ENCODE results near the gene PNPLA1.

The PNPLA1 gene

DNA sequence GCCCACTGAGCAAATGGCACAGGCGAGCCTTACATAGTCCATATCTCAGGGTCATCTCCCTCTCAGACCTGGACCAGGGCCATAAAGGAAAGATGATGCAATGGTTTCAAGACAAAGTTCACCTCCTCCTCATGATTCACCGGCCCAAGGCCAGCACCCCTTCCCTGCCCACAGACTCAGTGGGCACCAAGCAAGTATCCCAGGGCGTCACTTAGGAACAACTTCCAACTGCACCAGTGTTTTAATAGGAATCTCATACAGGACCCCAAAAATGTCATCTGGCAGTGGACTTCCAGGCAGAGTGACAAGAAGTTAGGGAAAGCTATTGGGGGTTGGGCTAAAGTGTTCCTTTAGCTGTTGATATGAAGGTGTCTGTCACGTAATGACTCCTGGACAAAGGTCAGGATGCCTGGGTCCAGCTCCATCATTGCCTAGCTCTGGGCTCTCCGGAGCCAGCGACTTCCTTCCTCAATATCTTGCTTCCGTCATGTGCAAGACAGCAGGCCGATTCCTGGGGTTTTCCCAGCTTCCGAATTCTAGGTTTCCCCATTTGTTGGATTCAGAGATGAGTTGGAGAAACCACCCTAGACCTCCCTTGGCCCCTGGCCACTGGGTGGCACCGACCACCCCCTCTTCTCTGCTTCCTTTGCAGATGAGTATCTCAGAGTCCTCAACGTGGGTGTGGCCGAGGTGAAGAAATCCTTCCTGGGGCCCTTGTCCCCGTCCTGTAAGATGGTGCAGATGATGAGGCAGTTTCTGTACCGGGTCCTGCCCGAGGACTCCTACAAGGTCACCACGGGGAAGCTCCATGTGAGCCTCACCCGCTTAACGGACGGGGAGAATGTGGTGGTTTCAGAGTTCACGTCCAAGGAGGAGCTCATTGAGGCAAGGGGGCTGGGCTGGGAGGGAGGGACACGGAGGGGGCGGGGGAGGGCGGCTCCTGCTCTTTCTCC, 21.1 kb downstream of the PNPLA1 start:
- H3K4me2 ChIP-seq (ENCODE audit: low read length): no peak overlapping the region
- H3K27me3 ChIP-seq (ENCODE audit: control insufficient read depth, low read length): peaks cover 15% of the 10 kb centered on the region
- no peaks in the 10 kb centered on the region for H3K9me3 ChIP-seq (ENCODE audit: control insufficient read depth, insufficient read depth, low read length)
- no peak overlapping the region for H3K27ac ChIP-seq (ENCODE audit: low read depth, low read length)
- no peaks in the 10 kb centered on the region for H3F3A ChIP-seq (ENCODE audit: control insufficient read depth, insufficient read depth)
- no peaks in the 10 kb centered on the region for H4K20me1 ChIP-seq (ENCODE audit: control insufficient read depth, insufficient read depth, low read depth, low read length)
- H3K4me1 ChIP-seq (ENCODE audit: control insufficient read depth, low read length): no peaks in the 10 kb centered on the region
- no peaks in the 10 kb centered on the region for H3K9me2 ChIP-seq (replicated peaks; ENCODE audit: control insufficient read depth, low read length)
- H3K4me3 ChIP-seq (ENCODE audit: low read length): no peak overlapping the region
- TF ChIP-seq EZH2phosphoT487 (IDR thresholded peaks at IDR 0.05; ENCODE audit: borderline replicate concordance, low read length): no peak
- TF ChIP-seq, protein P1, sequence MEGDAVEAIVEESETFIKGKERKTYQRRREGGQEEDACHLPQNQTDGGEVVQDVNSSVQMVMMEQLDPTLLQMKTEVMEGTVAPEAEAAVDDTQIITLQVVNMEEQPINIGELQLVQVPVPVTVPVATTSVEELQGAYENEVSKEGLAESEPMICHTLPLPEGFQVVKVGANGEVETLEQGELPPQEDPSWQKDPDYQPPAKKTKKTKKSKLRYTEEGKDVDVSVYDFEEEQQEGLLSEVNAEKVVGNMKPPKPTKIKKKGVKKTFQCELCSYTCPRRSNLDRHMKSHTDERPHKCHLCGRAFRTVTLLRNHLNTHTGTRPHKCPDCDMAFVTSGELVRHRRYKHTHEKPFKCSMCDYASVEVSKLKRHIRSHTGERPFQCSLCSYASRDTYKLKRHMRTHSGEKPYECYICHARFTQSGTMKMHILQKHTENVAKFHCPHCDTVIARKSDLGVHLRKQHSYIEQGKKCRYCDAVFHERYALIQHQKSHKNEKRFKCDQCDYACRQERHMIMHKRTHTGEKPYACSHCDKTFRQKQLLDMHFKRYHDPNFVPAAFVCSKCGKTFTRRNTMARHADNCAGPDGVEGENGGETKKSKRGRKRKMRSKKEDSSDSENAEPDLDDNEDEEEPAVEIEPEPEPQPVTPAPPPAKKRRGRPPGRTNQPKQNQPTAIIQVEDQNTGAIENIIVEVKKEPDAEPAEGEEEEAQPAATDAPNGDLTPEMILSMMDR (IDR thresholded peaks at IDR 0.05; ENCODE audit: low read depth, low read length, poor library complexity, severe bottlenecking): no peak
- H3K79me2 ChIP-seq (ENCODE audit: control insufficient read depth, low read length): no peaks in the 10 kb centered on the region
- no peaks in the 10 kb centered on the region for H3K36me3 ChIP-seq (ENCODE audit: control insufficient read depth, low read length)

DNA sequence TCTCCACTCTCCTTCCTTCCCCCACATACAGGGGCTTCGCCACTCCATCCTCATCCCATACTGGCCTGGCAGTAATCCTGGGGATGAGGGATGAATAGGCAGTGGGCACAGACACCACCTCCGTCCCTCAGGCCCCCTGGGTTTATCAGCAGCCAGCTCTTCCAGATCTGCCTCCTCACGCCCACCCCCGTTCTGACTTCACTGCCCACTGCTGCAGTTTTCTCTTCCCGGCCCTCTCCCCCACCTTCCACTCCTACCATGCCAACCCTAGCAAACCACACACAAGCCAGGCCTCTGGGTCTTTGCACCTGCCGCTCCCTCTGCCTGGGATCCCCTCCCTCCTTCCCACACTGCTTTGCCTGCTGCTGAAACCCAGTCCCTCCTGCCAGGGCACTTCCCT, 22.3 kb downstream of the PNPLA1 start:
- Histone ChIP-seq H3K27ac (ENCODE audit: low read depth, low read length) (no peak overlapping the region), H3K36me3 (ENCODE audit: control insufficient read depth, low read length) (no peaks in the 10 kb centered on the region), H3K27me3 (ENCODE audit: control insufficient read depth, low read length) (peaks cover 24% of the 10 kb centered on the region), H3K4me3 (ENCODE audit: low read length) (no peak overlapping the region), H3K9me2 (replicated peaks; ENCODE audit: control insufficient read depth, low read length) (no peaks in the 10 kb centered on the region), H3K9me3 (ENCODE audit: control insufficient read depth, insufficient read depth, low read length) (no peaks in the 10 kb centered on the region), H3F3A (ENCODE audit: control insufficient read depth, insufficient read depth) (no peaks in the 10 kb centered on the region), H3K4me1 (ENCODE audit: control insufficient read depth, low read length) (no peaks in the 10 kb centered on the region), H3K79me2 (ENCODE audit: control insufficient read depth, low read length) (no peaks in the 10 kb centered on the region), H3K4me2 (ENCODE audit: low read length) (no peak overlapping the region), H4K20me1 (ENCODE audit: control insufficient read depth, insufficient read depth, low read depth, low read length) (no peaks in the 10 kb centered on the region)
- no peak for TF ChIP-seq EZH2phosphoT487 (IDR thresholded peaks at IDR 0.05; ENCODE audit: borderline replicate concordance, low read length)
- TF ChIP-seq, protein P1 (IDR thresholded peaks at IDR 0.05; ENCODE audit: low read depth, low read length, poor library complexity, severe bottlenecking): no peak

DNA sequence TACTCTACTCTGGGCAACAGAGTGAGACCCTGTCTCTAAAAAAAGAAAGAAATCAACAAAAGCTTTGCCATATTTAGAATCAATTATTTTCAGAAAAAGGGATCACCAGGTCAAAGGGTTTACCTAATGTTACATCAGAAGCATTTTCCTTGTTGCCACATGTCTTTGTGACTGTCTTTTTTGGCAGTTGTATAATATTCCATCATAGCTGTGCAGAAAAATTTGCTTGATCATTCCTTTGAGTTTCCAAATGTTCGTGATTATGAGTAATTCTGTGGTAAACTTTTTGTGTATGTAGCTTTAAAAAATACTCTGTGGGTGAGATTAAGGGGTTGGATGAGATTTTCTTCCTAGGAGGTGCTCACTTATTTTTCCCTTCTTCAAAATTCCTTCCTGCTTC, 26.4 kb downstream of the PNPLA1 start:
- no peaks in the 10 kb centered on the region for H4K20me1 ChIP-seq (ENCODE audit: control insufficient read depth, insufficient read depth, low read depth, low read length)
- H3K4me3 ChIP-seq (ENCODE audit: low read length): no peak overlapping the region
- H3K9me3 ChIP-seq (ENCODE audit: control insufficient read depth, insufficient read depth, low read length): no peaks in the 10 kb centered on the region
- no peak overlapping the region for H3K27ac ChIP-seq (ENCODE audit: low read depth, low read length)
- no peaks in the 10 kb centered on the region for H3K4me1 ChIP-seq (ENCODE audit: control insufficient read depth, low read length)
- H3K4me2 ChIP-seq (ENCODE audit: low read length): no peak overlapping the region
- H3K9me2 ChIP-seq (replicated peaks; ENCODE audit: control insufficient read depth, low read length): no peaks in the 10 kb centered on the region
- H3K27me3 ChIP-seq (ENCODE audit: control insufficient read depth, low read length): peaks cover 40% of the 10 kb centered on the region
- TF ChIP-seq, protein P1 (IDR thresholded peaks at IDR 0.05; ENCODE audit: low read depth, low read length, poor library complexity, severe bottlenecking): no peak
- no peak for TF ChIP-seq EZH2phosphoT487 (IDR thresholded peaks at IDR 0.05; ENCODE audit: borderline replicate concordance, low read length)
- H3K36me3 ChIP-seq (ENCODE audit: control insufficient read depth, low read length): no peaks in the 10 kb centered on the region
- no peaks in the 10 kb centered on the region for H3F3A ChIP-seq (ENCODE audit: control insufficient read depth, insufficient read depth)
- H3K79me2 ChIP-seq (ENCODE audit: control insufficient read depth, low read length): no peaks in the 10 kb centered on the region
